ENCODE results near the gene SLCO4A1.
"Not testable (repeated sequence)": the region's sequence is repeated elsewhere in the genome, so short reads cannot be mapped to it uniquely, and the experiment has no call there.

The SLCO4A1 gene

GRCh38 chr20:62666736-62667529 is 24.6 kb downstream of the SLCO4A1 start:
- peak; percentile 16 for DNase-seq

- no peak for DNase-seq
Observed at GRCh38 chr20:62667530-62668440, 25.5 kb downstream of the SLCO4A1 start.

- DNase-seq: peak; percentile 80
Observed at GRCh38 chr20:62668441-62669027, 26.2 kb downstream of the SLCO4A1 start.

GRCh38 chr20:62669249-62669648 is 26.9 kb downstream of the SLCO4A1 start:
- DNase-seq: no peak

GRCh38 chr20:62670156-62670555 is 27.9 kb downstream of the SLCO4A1 start:
- no peak for DNase-seq

- no peak for DNase-seq
Observed at GRCh38 chr20:62670998-62671397, 28.7 kb downstream of the SLCO4A1 start.

- DNase-seq: no peak
Observed at GRCh38 chr20:62671765-62672164, 29.5 kb downstream of the SLCO4A1 start.

GRCh38 chr20:62674370-62674769 is 32.1 kb downstream of the SLCO4A1 start:
- DNase-seq: no peak

GRCh38 chr20:62675156-62675876 is 33.0 kb downstream of the SLCO4A1 start:
- DNase-seq: no peak

GRCh38 chr20:62675877-62676260 is 33.6 kb downstream of the SLCO4A1 start:
- no peak for DNase-seq

GRCh38 chr20:62676976-62677375 is 34.7 kb downstream of the SLCO4A1 start:
- DNase-seq: no peak

GRCh38 chr20:62677678-62678077 is 35.4 kb downstream of the SLCO4A1 start:
- DNase-seq: no peak

- DNase-seq: no peak
Observed at GRCh38 chr20:62678553-62678952, 36.2 kb downstream of the SLCO4A1 start.

- DNase-seq: no peak
Observed at GRCh38 chr20:62679978-62680589, 37.8 kb downstream of the SLCO4A1 start.

- no peak for DNase-seq
Observed at GRCh38 chr20:62682912-62683517, 40.7 kb downstream of the SLCO4A1 start.

GRCh38 chr20:62683660-62684322 is 41.5 kb downstream of the SLCO4A1 start:
- DNase-seq: not testable (repeated sequence)

GRCh38 chr20:62684981-62685380 is 42.7 kb downstream of the SLCO4A1 start:
- no peak for DNase-seq

GRCh38 chr20:62685781-62686555 is 43.7 kb downstream of the SLCO4A1 start:
- DNase-seq: peak; percentile 76

- DNase-seq: no peak
Observed at GRCh38 chr20:62686869-62687830, 44.8 kb downstream of the SLCO4A1 start.
